Breast epithelium (tissue), 4 donors: Measurements from ENCODE around the gene NT5DC1. TPM values are rescaled to one million over a fixed set of nuclear protein-coding genes. Genes with fewer than 3 reads are reported as not detected.

Source experiments
- DNase-seq, 2 donors: peaks; one replicate each; pipeline ENCODE4 v3.0.0-alpha.2; 2019; ENCODE audit warnings: low spot score in 2 of 2
- H3K27ac ChIP-seq, 2 donors: fragments of 200-600 bp; sonication (generic) in 1 of 2; one replicate each; pipeline ENCODE4 v1.5.1; 2016 to 2019; ENCODE audit warnings: mild to moderate bottlenecking in 1 of 2
- H3K27me3 ChIP-seq, 2 donors: fragments of 200-600 bp; sonication (generic) in 1 of 2; one replicate each; pipeline versions ENCODE4 v1.5.1 to v1.6.0; 2017 to 2019; ENCODE audit warnings: control low read depth in 1 of 2, mild to moderate bottlenecking in 1 of 2
- H3K36me3 ChIP-seq: fragments of 200-600 bp; one replicate; pipeline ENCODE4 v1.5.1; 2019
- H3K4me1 ChIP-seq, 2 donors: fragments of 200-600 bp; sonication (generic); one replicate each; pipeline ENCODE4 v1.5.1; 2016 to 2019; ENCODE audit warnings: control low read depth in 1 of 2
- H3K4me3 ChIP-seq, 3 donors: fragments of 200-600 bp; sonication (generic); 1 replicate in 2 of 3; 2 replicates in 1 of 3; pipeline ENCODE4 v1.5.1; 2016 to 2019; ENCODE audit warnings: mild to moderate bottlenecking in 3 of 3, moderate library complexity in 2 of 3
- H3K9me3 ChIP-seq, 2 donors: fragments of 200-600 bp; sonication (generic) in 1 of 2; one replicate each; pipeline ENCODE4 v1.5.1; 2016 to 2019; ENCODE audit warnings: control low read depth in 1 of 2
- CTCF ChIP-seq, 3 donors: fragments of 450-650 bp; IDR thresholded peaks; one replicate each; pipeline ENCODE4 v1.5.1; 2016 to 2017; ENCODE audit warnings: antibody characterized with exemption in 3 of 3, mild to moderate bottlenecking in 3 of 3, moderate library complexity in 3 of 3
- POLR2A ChIP-seq: fragments of 450-650 bp; IDR thresholded peaks from one replicate; pipeline ENCODE4 v1.6.1; 2016; ENCODE audit warnings: antibody characterized with exemption, mild to moderate bottlenecking, moderate library complexity
- POLR2AphosphoS5 ChIP-seq, 3 donors: sonication (generic); formaldehyde crosslinking; IDR thresholded peaks; one replicate each; pipeline ENCODE4 v1.6.1; 2017; ENCODE audit warnings: antibody characterized with exemption in 3 of 3
- intact Hi-C: fragments of 100-400 bp; cut with DNase I; formaldehyde crosslinking; loops from one replicate; pipeline ENCODE4 v1.15.1; 2023; ENCODE audit warnings: low total_unique reads
- total RNA-seq, 3 donors: library from RNA; depleted of rRNA; stranded (reverse); fragments of >200 nt; gene quantifications; one replicate each; pipeline ENCODE4 v1.1.0, GENCODE V29; 2016

NT5DC1 gene
- total RNA-seq, 3 donors from 2014 or later, result 11.2 to 13.3 (median 11.8) TPM

GRCh38 chr6:116118608-116119007, 18.0 kb downstream of the NT5DC1 start:
- no peaks in the 10 kb centered on the region for H3K9me3 ChIP-seq
- TF ChIP-seq POLR2AphosphoS5 (IDR thresholded peaks at IDR 0.05) (no peak), POLR2A (no peak), CTCF (IDR thresholded peaks at IDR 0.05) (no peak)
- intact Hi-C loops, result no loop called here
- H3K27ac ChIP-seq, result no peak overlapping the region
- DNase-seq, result no peak
- no peak overlapping the region for H3K4me3 ChIP-seq
- H3K4me1 ChIP-seq, result no peaks in the 10 kb centered on the region
- no peaks in the 10 kb centered on the region for H3K27me3 ChIP-seq
- H3K36me3 ChIP-seq, result no peaks in the 10 kb centered on the region

GRCh38 chr6:116120430-116120829, 19.8 kb downstream of the NT5DC1 start:
- Histone ChIP-seq H3K4me3 (no peak overlapping the region), H3K27ac (no peak overlapping the region), H3K4me1 (no peaks in the 10 kb centered on the region), H3K9me3 (no peaks in the 10 kb centered on the region), H3K27me3 (no peaks in the 10 kb centered on the region), H3K36me3 (no peaks in the 10 kb centered on the region)
- no peak for DNase-seq
- TF ChIP-seq POLR2AphosphoS5 (IDR thresholded peaks at IDR 0.05) (no peak), POLR2A (no peak), CTCF (IDR thresholded peaks at IDR 0.05) (no peak)
- intact Hi-C loops, result no loop called here

GRCh38 chr6:116126032-116126431, 25.4 kb downstream of the NT5DC1 start, which contains the start of gene COL10A1:
Gene COL10A1, minus strand, starts transcription at chr6:116126132. Its CDS starts 640 bp downstream, at chr6:116125492.
- Histone ChIP-seq H3K27me3 (no peaks in the 10 kb centered on the region), H3K4me1 (no peaks in the 10 kb centered on the region), H3K4me3 (no peak within 1 kb of the TSS), H3K27ac (no peak within 1 kb of the TSS), H3K36me3 (no peaks in the 10 kb centered on the region), H3K9me3 (no peaks in the 10 kb centered on the region)
- intact Hi-C loops, result no loop called here
- DNase-seq, result no peak
- TF ChIP-seq POLR2AphosphoS5 (IDR thresholded peaks at IDR 0.05) (no peak), CTCF (IDR thresholded peaks at IDR 0.05) (no peak), POLR2A (no peak)

GRCh38 chr6:116127771-116128493, 27.3 kb downstream of the NT5DC1 start:
- Histone ChIP-seq H3K36me3 (no peaks in the 10 kb centered on the region), H3K9me3 (no peaks in the 10 kb centered on the region), H3K4me3 (no peak overlapping the region), H3K4me1 (no peaks in the 10 kb centered on the region), H3K27ac (no peak overlapping the region), H3K27me3 (no peaks in the 10 kb centered on the region)
- TF ChIP-seq POLR2A (no peak), POLR2AphosphoS5 (IDR thresholded peaks at IDR 0.05) (no peak), CTCF (IDR thresholded peaks at IDR 0.05) (no peak)
- no peak for DNase-seq
- intact Hi-C loops, result no loop called here

- TF ChIP-seq POLR2A, result no peak
- no peak for TF ChIP-seq CTCF (IDR thresholded peaks at IDR 0.05)
- TF ChIP-seq POLR2AphosphoS5 (IDR thresholded peaks at IDR 0.05), result no peak
- intact Hi-C loops, result no loop called here
- H3K27ac ChIP-seq, result no peak overlapping the region
- no peak overlapping the region for H3K4me3 ChIP-seq
- H3K36me3 ChIP-seq, result no peaks in the 10 kb centered on the region
- H3K9me3 ChIP-seq, result no peaks in the 10 kb centered on the region
- DNase-seq, result no peak
- H3K4me1 ChIP-seq, result no peaks in the 10 kb centered on the region
- no peaks in the 10 kb centered on the region for H3K27me3 ChIP-seq
Observed at GRCh38 chr6:116133453-116133852, 32.8 kb downstream of the NT5DC1 start.
